GM12872 (cell line): ENCODE measurements around the gene C10orf67.

Source experiments
- TF ChIP-seq, protein P1 (sequence below): IDR thresholded peaks from 3 replicates; pipeline ENCODE4 v1.5.1; 2011; ENCODE audit warnings: low read depth, mild to moderate bottlenecking, low read length, moderate library complexity; ENCODE audit not compliant: insufficient read depth

The C10orf67 gene

DNA sequence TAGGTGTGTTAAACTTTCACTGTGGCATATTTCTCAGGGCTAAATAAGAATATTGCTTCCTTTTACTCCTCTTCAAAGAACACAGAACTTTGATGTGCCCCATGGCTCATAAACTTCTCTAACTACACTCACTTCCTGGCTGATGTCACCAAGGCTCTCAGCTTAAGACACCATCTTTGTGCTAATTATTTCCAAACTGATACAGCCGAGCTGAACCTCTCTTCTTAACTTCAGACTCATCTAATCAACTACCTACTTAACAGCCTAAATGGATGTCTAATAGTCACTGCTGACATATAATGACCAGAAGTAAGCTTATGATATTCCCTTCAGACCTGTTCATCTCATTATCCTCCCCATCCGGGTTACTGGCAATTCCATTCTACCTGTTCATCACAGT is 3.6 kb downstream of the C10orf67 start:
- TF ChIP-seq, protein P1, sequence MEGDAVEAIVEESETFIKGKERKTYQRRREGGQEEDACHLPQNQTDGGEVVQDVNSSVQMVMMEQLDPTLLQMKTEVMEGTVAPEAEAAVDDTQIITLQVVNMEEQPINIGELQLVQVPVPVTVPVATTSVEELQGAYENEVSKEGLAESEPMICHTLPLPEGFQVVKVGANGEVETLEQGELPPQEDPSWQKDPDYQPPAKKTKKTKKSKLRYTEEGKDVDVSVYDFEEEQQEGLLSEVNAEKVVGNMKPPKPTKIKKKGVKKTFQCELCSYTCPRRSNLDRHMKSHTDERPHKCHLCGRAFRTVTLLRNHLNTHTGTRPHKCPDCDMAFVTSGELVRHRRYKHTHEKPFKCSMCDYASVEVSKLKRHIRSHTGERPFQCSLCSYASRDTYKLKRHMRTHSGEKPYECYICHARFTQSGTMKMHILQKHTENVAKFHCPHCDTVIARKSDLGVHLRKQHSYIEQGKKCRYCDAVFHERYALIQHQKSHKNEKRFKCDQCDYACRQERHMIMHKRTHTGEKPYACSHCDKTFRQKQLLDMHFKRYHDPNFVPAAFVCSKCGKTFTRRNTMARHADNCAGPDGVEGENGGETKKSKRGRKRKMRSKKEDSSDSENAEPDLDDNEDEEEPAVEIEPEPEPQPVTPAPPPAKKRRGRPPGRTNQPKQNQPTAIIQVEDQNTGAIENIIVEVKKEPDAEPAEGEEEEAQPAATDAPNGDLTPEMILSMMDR, result no peak

DNA sequence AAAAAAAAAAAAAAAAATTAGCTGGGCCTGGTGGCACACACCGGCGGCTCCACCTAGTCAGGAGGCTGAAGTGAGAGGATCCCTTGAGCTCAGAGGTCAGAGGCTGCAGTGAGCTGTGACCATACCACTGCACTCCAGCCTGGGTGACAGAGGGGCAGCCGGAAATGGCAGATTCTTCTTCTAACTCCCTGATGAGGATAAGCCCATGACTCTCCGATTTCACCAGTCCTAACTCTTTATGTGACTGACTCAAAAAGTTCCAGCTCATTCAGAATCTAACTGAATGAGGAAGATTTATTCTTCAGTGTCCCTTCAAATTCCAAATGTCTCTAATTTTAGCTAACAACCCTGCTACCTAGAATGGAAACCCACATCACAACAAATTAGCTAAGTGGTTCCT is 4.2 kb downstream of the C10orf67 start:
- TF ChIP-seq, protein P1, result no peak

DNA sequence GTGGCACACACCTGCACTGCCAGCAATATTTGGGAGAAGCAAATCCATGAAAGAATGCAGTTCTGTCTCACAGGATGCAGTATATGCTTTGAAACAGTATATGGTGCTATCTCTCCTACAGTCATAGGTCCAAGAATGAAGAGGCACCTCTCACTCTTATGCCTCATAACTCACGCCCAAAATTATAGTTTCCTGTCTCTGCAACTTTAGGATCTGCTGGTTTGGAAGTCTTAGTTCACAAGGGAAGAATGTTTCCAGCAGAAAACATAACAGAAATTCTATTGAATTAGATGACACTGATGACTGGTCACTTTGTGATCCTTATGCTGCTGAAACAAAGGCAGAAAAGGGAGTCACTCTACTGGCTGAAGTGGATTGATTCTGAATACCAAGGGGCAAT is 5.7 kb downstream of the C10orf67 start:
- TF ChIP-seq, protein P1, result 0 out of 3 replicates have a peak, but pooled peaks have one; percentile 11

DNA sequence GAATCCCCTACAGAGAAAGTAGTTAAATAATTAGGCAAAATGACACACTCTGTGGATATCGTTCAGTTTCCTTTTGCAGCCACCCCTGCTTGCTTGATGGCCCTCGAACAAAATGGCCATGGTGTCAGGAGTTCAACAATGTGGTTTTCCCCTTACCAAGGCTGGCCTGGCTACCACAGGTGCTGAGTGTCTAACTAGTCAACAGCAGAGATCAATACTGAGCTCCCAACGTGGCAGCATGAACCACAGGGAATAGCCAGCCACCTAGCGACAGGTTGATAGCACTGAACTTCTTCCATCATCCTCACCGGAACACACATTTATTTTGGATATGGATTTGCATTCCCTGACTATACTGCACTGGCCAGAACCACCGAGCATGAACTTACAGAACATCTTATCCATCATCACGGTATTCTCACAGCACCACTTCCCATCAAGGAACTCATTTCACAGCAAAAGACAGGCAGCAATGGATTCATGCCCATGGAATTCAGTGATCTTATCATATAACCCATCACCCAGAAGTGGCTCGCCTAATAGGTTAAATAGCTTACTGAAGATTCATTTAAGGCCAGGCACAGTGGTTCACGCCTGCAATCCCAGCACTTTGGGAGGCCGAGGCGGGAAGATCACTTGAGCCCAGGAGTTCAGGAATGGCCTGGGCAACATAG is 6.3 kb downstream of the C10orf67 start:
- TF ChIP-seq, protein P1, result no peak

DNA sequence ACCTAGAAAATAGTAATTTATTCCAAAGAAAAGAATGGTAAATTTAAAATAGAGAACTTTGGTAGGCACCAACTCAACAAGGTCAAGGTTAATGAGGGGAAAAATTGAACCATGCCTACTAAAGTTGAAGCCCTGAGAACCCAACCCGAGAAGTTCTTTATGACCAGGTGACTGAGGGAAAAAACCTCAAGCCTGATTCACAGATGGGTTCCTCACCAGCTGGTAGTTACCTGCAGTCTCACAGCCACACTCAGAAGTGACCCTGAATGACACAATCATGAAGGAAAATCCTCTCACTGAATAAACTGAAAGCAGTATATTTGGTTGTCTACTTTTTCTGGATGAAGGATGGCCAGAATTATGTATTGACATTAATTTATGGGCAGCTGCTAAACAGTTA is 7.0 kb downstream of the C10orf67 start:
- TF ChIP-seq, protein P1, result no peak

DNA sequence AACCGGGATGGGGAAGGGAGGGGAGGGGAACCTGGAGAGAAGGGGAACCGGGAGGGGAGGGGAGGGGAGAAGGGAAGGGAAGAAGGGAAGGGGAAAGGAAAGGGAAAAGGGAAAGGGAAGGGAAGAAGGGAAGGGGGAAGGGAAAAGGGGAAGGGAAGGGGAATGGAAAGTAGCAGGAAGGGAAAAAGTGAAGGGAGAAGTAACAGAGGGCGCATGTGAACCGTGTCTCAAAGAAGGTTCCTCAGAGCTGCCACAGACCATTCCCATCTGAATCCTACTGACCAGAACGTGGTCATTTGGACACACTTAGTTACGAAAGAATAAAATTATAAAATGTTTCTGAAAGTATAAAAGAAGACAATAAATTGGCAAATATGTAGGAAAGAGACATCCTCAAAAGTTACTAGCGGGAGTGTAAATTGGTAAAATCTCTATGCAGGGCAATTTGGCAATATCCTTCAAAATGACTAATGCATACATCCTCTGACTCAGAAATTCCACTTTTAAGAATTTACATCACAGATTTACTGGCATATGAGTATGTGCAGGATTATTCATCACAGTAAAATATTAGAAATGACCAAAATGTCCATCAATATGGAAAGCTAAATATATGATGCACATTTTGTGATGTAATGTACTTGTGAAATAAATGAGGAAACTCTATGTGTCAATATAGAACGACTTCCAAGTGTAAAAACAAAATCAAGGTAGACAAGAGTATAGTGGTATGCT is 12.9 kb downstream of the C10orf67 start:
- TF ChIP-seq, protein P1, result no peak

DNA sequence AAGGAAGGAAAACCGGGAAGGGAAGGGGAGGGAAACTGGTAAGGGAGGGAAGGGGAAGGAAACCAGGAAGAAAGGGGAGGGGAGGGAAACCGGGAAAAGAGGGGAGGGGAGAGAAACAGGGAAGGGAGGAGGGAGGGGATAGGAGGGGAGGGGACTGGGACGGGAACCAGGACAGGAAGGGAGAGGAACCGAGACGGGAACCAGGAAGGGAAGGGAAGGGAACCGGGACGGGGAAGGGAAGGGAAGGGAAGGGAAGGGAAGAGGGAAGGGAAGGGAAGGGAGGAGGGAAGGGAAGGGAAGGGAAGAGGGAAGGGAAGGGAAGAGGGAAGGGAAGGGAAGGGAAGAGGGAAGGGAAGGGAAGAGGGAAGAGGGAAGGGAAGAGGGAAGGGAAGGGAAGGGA is 13.6 kb downstream of the C10orf67 start:
- TF ChIP-seq, protein P1, result no peak
